GM19397 (cell line): ENCODE measurements around the gene STX1B.
A peak's percentile ranks its signal among the peaks of the same experiment; 100 is the strongest.

Experiments used
- ATAC-seq: cut with Tn5 transposase; IDR thresholded peaks from one replicate; pipeline ENCODE4 v1.9.1; 2021; ENCODE audit warnings: mild to moderate bottlenecking, moderate library complexity; ENCODE audit not compliant: unreplicated experiment

STX1B gene

GRCh38 chr16:30996985-30997724 is 13.3 kb downstream of the STX1B start:
- ATAC-seq = peak; percentile 78

GRCh38 chr16:30996324-30996984 is 14.0 kb downstream of the STX1B start:
- no peak for ATAC-seq

GRCh38 chr16:30995927-30996323 is 14.5 kb downstream of the STX1B start:
- no peak for ATAC-seq

- ATAC-seq = no peak
Measured at GRCh38 chr16:30992931-30993816, 17.3 kb downstream of the STX1B start.

GRCh38 chr16:30992276-30992780 is 18.1 kb downstream of the STX1B start:
- ATAC-seq = no peak

GRCh38 chr16:30991052-30991451 is 19.4 kb downstream of the STX1B start:
- ATAC-seq = no peak

- ATAC-seq = no peak
Measured at GRCh38 chr16:30990105-30990504, 20.3 kb downstream of the STX1B start.

GRCh38 chr16:30989469-30990047 is 20.9 kb downstream of the STX1B start:
- ATAC-seq = no peak

GRCh38 chr16:30987581-30988190 is 22.8 kb downstream of the STX1B start:
- no peak for ATAC-seq

GRCh38 chr16:30986129-30986991 is 24.1 kb downstream of the STX1B start:
- no peak for ATAC-seq

GRCh38 chr16:30985401-30986128 is 24.9 kb downstream of the STX1B start:
- no peak for ATAC-seq

GRCh38 chr16:30984669-30985400 is 25.6 kb downstream of the STX1B start, which contains the start of gene HSD3B7:
HSD3B7 (plus strand) TSS chr16:30985207; CDS start chr16:30985659, 452 bp downstream.
- no peak for ATAC-seq

- ATAC-seq = no peak
Measured at GRCh38 chr16:30983898-30984610, 26.4 kb downstream of the STX1B start.

GRCh38 chr16:30983289-30983889 is 27.0 kb downstream of the STX1B start:
- no peak for ATAC-seq

- ATAC-seq = no peak
Measured at GRCh38 chr16:30982548-30983288, 27.7 kb downstream of the STX1B start.

- ATAC-seq = no peak
Measured at GRCh38 chr16:30980959-30981358, 29.5 kb downstream of the STX1B start.
